HL-60/S4 (cell line): Measurements from ENCODE around the gene ENO4.

Experiments used
- in situ Hi-C: fragments of 300-500 bp; cut with MboI; formaldehyde crosslinking; loops from 2 replicates; pipeline ENCODE4 v1.14.3; 2022; ENCODE audit warnings: low sequenced_read_pairs

Gene ENO4

DNA sequence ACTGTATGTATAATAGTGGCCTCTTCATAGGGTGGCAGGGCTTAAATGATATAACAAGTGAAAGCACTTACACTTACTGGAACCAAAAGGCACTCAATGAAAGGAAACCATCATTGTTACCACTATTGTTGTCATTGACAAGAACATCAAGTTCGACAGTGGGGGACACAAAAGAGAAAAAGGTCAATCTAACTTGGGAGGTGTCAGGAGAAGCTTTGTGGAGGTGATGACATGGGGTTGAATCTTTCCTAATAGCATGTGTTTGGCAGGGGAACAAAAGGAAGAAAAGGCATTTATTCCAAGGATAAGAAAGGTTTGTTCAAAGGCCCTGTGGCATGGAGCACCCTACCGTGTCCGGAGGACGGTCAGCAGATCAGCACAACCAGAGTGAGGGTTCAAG lies 18.2 kb upstream of the ENO4 start:
- in situ Hi-C loops = no loop called here

DNA sequence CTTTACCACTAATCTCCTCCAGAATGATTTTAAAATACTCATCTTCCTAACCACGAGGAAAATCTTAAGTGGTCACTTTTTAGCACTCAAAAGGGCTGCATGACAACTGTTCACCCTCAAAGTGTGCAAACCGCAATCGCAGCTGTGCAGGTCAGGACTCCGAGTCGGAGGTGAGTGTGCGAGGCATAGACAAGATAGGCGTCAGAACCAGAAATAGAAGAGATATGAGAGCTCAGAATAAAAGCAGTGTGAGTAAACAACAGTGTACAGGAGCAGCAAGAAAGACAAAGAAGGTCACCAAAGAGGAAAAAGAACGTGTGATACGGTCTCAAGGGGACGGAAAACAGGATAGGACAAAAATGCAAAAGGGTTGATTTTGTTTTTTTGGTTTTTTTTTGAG lies 17.5 kb upstream of the ENO4 start:
- in situ Hi-C loops = no loop called here

DNA sequence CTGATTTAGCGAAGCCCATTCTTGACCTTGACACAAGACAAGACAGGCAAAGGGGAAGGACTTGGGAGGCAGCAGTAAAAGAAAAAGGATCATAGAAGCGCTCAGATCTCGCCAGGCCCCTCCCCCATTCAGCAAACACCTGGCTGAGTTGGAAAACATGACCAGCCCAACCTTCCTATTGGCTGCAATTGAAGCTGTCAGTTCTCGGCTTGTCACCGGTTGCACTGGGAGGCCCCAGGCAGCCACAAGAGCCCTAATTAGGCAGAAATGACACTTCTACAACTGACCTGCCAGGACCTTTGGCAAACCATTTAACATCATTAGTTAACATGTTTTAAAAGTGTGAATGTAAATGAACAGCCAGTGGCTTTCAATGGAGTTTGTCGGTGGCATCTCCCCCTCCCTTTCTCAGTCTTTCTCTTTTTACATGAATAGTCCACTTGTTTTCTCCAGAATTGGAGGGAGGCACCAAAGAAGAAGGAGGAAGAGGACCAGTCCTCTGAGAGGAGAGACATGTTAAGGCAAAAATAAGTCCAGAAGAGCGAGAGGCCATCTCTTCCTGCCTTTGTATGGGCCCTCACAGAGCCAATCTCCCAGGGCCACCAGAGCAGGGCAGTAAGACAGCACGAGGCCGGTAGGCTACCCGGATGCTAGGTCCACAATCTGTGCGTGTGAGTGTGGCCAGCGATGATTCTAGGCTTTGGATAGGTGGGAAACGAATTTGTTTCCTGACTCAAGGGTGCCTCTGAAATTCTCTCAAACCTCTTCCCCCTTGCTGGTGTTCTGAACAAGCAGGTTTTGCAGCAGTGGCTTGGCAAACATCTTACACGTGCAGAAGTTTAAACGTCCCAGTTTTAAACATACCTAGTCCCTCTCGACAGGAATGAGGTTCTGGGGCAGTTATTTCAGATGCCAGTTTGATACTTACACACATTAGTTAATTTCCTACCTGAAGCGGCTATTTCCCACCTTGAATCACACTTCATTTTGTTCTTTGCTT lies 15.0 kb upstream of the ENO4 start:
- in situ Hi-C loops = no loop called here

DNA sequence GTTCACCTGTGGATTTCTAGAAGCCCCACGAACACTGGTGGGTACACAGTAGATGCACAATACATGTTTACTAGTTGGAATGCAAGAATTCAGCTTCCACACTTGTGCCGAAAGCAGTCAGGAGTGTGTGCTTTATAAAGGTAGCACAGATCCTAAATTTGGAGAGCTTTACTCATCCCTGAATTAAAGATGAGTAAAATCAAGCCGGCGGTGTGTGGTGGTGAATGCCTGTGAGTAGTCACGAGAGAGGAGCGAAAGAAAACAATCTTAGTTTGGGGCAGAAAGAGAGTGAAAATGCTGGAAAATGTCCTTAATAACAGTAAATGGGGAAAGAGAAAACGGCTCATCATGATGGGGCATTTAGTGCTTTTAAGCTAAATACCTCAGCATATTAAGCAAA lies 13.6 kb upstream of the ENO4 start:
- in situ Hi-C loops = no loop called here

DNA sequence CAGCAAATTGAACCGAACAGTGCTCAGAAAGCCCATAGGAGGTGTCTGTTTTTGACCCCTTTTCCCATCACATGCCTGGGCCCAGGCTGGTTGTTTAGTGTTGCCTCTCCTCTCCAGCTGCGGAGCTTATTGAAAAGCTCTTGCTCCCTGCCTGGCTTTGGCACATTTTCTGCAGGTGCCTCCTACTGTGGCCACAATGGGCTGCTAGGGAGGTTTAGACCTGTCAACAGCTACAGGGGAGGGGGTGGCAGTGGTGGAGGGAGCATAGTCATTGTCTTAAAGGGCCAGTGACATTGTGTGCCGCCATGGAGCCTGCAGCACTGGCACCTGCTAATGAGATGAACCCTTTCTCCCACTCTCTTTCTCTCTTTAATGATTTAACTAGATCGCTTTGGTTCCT lies 13.2 kb upstream of the ENO4 start:
- in situ Hi-C loops = no loop called here

DNA sequence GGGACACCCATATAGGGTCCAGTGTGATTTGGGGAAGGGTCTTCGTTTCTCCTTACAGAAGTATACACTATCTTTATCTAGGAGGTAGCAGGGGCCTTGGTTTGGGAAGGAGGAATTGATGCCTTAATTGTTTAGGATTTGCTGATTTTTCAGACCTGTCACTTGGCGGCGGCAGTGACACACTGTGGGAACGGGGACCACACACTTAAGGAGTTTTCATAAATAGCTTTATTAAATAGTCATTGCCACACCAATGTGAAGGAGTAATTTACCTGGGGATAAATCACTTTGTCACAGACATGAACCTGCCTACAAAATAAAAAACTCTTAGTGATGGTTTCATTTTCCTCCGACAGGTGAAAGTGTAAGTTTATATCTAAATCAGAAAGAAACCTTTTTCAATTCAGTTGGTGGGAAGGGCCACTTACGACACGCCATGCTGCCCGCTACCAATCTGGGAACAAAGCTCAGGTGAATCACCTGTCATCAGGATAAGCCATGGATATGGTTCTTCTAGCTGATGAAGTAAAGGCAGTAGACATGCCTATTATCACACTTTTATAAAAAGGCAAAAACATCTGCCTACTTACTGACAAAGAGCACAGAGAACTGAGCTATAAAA lies 12.3 kb upstream of the ENO4 start:
- in situ Hi-C loops = no loop called here

DNA sequence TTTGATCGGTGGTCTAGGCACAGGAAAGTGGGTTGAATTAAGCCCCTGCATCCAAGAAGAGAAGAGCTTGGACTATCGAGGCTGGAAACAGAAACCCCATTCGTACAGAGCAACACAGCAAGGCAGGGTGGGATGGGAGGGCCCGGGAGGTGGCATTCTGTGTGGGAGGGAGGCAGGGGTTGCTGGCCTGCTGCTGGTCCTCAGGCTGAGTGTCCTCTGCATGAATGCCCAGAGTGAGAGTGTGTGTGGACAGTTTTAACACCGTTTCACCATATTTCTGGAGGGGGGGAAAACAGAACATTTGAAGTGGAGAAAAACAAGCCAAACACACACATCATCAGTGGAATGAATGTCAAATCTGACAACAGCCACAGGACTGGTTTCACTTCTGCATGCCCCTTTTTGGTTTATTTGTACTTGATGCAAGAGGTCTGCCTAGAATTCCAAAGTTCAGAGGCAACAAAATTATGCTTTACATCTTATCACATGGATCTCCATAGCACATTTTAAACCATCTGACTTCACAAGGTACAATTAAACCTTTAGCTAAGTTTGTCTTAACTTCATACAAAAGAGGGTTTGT lies 11.1 kb upstream of the ENO4 start:
- in situ Hi-C loops = no loop called here

DNA sequence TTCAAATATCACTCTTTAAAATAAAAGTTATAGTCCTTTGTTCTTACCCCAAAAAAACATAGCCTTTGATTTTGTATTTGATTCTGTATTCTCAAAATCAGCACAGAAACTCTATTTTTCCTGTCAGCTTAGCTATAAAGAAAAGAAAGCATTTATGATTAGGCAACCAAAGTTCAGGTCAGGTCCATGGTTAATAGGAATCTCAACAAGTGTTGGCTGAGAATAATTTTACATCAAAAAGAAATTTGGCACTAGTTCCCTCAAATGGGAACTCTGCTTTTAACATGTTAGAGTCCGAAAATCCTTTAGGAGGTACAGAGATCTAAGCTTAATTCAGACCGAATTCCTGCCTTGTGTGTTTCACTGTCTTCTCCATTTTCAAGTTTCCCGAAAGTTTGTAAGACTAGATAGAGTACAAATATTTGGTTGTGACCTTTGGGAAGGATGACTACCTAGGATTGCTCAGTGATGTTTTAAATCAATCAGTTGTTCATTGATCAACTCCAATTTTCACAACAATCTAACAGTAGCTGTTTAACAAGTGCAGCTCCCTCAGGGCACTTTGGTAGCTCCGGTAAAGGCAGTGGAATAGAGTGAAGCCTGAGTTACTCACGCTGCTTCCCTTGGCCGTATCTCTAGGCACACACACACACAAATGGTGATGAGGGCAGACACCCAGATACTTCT lies 8.8 kb upstream of the ENO4 start:
- in situ Hi-C loops = no loop called here

DNA sequence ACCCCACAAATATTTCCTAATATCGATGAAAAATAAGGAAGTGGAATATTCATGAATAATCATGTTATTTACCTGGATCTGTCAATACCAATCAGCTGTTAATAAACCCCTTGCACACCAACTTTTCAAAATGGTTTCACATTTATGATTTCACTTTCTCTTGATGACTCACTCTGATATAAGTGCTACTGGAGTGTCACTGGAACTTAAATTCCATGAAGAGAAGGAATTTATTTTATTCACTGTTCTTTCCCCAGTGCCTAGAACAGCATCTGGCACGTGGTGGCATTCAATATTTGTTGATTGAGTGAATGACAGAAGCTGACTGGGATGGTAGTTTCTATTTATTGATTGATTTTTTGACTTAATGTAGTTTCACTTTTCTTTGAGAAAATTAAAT lies 3.5 kb upstream of the ENO4 start:
- in situ Hi-C loops = no loop called here

DNA sequence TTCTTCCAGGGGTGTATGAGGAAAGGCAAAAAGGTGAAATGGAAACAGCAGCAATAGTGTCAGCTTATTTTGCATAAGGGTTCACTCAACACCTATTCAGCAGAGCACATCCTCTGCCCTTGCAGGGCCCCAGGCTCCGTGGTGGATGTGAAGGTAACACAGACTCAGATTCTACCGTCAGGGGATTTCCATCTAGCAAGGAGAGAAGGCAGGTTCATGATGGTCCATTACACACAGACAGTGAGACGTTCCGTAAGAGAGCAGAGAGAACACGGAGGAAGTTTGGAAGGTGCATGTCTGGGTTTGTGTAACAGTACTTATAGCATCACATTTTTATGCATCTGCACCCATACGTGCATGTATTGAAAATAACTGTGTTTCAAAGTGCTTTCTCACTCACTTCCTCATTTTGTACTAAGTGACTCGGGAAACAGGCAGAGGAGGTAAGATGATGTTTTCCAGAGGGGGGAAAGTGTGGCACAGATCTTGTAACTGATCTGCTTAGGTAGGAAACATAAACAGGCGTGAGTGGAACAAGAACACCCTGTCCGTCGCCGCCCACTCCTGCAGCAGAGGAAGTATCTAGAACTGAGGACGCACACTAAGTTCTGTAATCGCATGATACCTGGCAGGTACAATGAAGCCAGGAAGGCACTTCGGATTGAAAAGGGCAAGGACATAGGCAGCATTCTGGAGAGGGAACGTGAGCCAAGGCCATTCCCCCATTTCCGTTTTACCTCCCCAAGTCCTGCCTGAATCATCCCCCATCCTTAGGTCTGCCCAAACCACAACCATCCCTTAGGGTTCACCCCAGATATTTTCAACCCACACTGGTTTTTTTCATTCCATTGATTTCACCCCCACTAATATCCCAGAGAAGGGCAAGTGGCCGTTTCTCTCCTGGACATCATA lies 1.0 kb upstream of the ENO4 start:
- in situ Hi-C loops = no loop called here

DNA sequence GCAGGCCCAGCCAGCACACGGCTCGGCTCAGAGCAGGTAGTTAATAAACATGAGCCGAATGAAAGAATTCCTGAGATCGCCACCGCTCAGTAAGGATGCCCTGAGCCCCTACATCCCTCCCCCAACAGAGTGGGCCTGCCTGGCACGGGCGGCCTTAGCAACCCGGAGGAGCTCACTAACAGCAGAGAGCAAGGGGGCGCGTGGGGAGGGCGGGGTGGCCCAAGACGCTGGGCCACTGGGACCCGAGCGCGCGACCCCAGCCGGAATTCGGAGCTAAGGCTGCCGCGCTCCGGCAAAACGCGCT lies 403 bp upstream of the ENO4 start:
- in situ Hi-C loops = no loop called here

DNA sequence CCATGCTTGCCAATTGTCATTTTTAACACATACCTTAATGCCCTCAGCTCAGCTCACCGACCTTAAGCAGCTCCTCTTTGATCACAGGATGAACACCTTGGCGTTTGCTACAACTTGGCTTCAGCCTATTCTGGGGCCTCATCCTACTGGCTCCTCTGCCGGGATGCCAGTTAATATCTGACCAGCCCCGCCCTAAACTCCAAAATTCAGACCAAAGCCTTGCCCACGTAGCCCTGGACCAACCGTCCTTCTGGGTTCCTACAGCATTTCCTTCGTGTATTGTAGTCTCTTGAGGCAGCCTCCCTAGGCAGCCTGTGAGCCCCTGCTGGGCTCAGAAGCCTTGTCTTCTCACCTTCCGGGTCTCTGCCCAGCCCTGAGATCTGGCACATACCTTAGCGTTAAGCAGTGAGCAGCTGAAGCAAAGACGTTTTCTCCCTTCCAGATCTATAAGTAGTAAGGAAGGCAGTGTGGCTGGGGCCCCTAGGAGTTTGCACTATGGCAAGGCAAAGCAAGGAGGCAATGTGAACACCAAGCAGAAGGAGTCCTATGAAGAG lies 836 bp downstream of the ENO4 start:
- in situ Hi-C loops = no loop called here

DNA sequence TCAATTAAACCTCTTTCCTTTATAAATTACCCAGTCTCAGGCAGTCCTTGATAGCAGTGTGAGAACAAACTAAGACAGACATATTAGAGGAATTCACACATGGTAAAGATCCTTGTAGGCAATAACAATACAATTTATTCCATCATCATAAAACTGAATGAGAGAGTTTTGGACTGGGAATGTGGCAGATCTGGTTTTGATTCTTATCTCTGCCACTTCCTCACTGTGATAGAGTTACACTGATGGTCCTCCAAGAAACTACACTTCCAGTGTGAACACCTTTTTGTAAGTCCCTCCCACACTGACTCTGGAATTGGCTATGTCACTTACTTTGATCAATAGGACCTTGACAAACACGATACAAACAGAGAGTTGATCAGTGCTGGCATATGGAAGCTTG lies 2.9 kb downstream of the ENO4 start:
- in situ Hi-C loops = no loop called here

DNA sequence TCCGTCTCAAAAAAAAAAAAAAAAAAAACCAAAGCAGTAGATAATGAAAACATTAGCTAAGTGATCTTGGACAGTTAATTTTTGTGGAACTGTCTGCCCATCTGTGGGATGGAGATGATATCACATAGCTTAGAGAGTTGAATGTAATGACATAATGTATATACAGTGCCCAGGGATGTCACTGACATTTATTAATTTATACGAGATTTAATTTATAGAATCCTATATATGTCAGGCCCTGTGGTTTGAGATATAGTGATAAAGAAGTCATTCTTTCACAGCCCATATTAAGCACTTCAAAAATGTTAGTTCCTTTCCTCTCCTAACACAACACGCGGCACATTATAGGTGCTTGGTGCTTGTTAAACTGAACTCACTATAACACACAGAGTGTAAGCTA lies 4.0 kb downstream of the ENO4 start:
- in situ Hi-C loops = no loop called here

DNA sequence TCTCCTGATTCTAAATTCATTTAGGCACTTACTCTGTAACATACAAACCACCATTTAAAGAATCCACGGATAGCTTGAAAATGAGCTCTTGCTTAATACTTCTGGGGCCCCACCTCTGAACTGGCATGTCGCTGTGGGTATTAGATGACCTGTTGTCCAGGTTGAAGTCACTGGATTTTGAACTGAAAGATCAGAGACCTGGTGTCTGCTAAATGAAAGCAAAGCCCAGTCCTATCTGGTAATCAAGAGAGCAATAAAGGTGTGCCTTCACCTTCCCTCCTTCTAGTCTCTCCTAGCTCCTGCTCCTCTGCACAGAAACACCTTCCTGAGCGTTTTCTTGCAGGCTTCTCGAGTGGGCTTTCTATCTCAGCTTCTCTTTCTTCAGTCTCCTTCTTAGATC lies 4.4 kb downstream of the ENO4 start:
- in situ Hi-C loops = no loop called here

DNA sequence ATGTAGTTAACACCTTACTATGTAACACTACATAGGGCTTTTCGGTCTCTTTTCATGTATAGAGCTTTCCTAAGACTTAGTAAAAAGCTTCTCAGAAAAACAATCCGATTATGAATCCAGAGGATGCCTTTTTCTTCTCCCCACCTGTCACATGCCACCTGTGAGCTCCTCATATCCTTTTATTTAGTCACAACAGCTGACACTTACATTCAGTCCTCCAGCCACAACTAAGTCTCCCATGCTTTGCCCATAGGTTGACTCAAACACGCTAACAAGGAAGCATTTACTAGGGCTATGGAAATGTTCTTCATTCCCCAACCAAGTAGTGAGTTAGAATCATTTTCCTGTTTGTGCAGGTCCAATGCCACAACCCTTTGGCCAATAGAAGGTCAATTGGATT lies 7.9 kb downstream of the ENO4 start:
- in situ Hi-C loops = no loop called here

DNA sequence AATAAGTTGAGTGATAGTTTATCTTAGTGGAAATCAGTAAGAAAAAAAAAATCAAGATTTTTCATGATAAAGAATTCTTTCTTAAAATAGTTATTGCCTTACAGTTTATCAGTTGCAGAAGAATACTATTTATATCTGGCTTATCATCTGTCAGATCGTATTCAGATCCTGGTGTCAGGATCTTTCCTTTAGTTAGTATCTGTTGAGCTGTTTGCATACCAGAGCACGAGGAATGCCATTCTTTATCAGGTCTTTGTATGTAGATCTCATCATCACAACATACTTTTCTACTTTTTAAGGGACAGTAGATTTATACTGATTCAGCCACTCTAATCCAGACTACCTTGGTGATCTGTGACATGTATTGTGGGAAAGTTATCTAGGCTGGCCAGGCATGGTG lies 12.5 kb downstream of the ENO4 start:
- in situ Hi-C loops = no loop called here

DNA sequence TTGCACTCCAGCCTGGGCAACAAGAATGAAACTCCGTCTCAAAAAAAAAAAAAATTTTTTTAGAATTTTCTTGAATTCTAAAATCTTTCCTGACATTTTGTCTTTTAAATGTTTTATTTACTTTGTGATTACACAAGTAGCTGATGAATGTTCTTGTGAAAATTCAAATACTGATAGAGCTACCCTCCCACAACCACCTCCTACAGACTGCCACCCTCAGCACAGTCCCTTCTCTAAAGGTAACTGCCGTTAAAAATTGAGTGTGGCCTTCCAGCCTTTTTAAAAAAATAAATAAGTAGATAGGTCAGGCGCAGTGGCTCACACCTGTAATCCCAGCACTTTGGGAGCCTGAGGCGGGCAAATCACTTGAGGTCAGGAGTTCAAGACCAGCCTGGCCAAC lies 15.1 kb downstream of the ENO4 start:
- in situ Hi-C loops = no loop called here

DNA sequence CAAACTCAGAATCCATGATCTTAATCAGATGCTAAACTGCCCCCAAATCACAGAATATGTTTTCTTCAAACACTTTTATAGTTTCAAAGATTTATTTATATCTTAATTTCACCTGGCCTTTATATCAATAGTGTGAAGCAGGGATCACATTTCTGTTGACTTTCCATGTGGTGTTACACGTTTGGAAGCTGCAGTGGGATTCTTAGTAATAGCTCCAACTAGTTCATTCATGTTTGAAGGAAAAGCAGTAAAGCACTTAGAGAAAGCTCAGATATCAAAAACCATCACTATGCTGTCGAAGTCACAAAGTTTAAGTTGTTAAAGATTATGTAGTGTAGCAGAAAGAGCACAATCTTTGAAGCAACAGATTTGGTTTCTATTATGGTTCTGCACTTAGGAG lies 16.8 kb downstream of the ENO4 start:
- in situ Hi-C loops = no loop called here

DNA sequence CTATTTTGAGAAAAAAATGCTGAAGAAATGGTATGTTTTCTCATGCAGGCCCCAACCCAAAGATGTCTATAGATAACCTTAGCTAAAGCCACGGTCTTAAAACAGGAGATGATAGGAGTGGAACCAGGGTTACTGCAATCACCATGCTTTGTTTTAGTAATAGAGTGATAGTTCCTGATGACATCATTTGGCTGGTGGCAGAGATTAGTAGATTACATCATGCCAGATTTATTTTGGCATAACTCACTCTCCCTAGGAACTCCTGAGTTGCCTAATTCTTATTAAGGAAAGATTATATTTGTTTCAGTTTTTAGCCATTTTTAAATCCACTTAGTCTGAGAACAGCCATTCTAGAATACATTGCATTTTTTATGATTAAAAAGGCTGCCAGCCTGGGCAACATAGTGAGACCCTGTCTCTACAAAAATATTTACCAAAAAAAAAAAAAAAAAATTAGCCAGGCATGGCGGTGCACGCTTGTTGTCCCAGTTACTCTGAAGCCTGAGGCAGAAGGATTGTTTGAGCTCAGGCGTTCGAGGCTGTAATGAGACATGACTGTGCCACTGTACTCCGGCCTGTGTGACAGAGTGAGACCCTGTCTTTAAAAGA lies 17.8 kb downstream of the ENO4 start:
- in situ Hi-C loops = no loop called here
